Astrocyte of the spinal cord (primary cell): ENCODE results near the gene OR8A1.

Experiments used
- DNase-seq: peaks from one replicate; pipeline ENCODE4 v3.0.0; 2011; ENCODE audit warnings: low read depth, low spot score
- H3K4me3 ChIP-seq: 2 replicates; pipeline ENCODE4 v1.5.1; 2011; ENCODE audit warnings: low read depth, mild to moderate bottlenecking, low read length, moderate library complexity
- in situ Hi-C: cut with HindIII; loops from 2 replicates; pipeline ENCODE4 v1.10.0; 2017; ENCODE audit warnings: low sequenced_read_pairs
- TF ChIP-seq, protein P1 (sequence below): IDR thresholded peaks from 2 replicates; pipeline ENCODE4 v1.5.1; 2012; ENCODE audit warnings: low read depth, mild to moderate bottlenecking, low read length, inconsistent platforms

Gene OR8A1

DNA sequence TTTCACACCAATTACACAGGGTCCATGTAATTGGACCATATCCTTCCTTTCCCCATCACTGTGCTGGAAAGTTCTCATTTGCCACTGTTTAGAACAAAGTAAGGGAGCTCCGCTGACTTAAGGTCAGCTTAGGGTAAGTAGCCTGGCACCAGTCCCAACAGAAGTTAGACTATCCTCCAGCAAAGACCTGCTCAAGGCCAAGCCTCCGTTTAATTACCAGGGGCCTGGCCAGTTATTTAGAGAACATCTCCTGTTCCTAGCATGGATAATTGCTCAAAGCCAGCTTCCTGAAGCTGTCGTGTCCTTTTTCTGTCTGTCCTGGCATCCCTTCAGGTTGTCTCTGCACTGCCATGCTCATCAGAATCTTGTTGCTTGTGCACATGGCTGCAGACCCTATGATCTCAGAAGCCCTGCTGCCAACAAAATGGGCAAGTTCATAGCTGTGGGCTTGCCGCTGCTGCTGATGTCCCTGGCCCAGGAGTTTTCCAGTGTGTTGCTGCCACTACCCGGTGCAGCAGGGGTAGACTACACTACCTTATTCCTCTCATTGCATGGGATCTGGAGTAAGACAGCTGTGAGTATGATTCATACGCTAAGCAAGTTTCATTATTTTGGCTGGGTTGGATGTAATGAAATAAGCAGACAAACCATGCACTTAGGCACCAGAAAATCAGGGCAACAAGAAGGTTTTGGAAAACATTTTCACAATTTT lies 8.1 kb downstream of the OR8A1 start:
- no peak for DNase-seq
- in situ Hi-C loops: no loop called here
- TF ChIP-seq, protein P1, sequence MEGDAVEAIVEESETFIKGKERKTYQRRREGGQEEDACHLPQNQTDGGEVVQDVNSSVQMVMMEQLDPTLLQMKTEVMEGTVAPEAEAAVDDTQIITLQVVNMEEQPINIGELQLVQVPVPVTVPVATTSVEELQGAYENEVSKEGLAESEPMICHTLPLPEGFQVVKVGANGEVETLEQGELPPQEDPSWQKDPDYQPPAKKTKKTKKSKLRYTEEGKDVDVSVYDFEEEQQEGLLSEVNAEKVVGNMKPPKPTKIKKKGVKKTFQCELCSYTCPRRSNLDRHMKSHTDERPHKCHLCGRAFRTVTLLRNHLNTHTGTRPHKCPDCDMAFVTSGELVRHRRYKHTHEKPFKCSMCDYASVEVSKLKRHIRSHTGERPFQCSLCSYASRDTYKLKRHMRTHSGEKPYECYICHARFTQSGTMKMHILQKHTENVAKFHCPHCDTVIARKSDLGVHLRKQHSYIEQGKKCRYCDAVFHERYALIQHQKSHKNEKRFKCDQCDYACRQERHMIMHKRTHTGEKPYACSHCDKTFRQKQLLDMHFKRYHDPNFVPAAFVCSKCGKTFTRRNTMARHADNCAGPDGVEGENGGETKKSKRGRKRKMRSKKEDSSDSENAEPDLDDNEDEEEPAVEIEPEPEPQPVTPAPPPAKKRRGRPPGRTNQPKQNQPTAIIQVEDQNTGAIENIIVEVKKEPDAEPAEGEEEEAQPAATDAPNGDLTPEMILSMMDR: no peak
- no peak overlapping the region for H3K4me3 ChIP-seq

DNA sequence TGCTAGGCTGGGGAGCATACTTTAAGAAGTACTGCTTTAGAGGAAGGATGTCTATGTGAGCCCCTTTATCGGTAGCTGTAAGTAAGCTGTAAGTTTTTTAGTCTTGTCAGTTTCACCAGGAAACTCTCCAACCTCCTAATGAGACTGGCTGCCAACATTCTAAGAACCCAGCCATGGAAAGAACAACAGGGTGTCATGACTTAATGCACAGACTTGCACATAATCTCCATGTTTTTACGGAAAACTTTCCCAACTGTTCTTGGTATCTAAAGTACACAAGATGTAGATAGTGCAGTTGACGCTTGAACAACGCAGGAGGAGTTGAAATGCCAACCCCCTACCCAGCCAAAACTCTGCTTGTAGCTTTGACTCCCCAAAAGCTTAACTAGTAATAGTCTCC lies 9.0 kb downstream of the OR8A1 start:
- TF ChIP-seq, protein P1: no peak
- H3K4me3 ChIP-seq: no peak overlapping the region
- in situ Hi-C loops: no loop called here

DNA sequence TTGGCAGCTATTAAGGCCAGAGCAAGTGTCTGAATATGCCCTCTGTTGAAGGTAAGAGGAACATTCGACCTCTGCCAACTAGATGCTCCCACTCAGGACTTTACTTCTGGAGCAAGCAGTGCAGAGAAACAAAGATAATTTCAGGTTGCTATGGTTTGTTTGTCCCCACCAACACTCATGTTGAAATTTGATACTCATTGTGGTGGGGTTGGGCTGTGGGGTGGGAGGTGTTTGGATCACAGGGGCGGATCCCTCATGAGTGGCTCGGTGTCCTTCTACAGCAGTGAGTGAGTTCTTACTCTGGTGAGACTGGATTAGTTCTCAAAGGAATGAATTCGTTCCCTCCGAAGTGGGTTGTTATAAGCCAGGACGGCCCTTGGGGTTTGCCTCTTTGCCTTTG lies 12.0 kb downstream of the OR8A1 start:
- H3K4me3 ChIP-seq: no peak overlapping the region
- in situ Hi-C loops: no loop called here
- DNase-seq: no peak
- TF ChIP-seq, protein P1: no peak

More for the DNA sequence above, 9.0 kb downstream of the OR8A1 start:
- DNase-seq: no peak

DNA sequence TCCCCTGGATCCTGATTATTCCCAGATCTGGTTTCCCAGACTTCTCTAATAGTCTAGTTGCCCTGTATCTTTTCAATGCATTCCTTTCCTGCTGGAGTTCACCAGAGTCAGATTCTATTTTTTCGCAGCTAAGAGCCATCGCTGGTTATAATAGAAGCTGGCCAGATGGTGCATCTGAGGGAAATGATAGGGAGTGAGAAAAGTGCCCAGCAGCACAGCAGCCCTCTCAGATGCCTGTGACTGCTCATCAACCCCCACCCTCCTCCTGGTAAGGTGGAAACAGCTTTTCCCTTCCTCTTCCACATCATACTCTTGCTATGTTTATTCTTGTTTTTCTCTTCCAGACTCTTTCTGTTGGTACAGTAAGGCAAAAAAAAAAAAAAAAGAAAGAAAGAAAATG lies 12.8 kb downstream of the OR8A1 start:
- in situ Hi-C loops: no loop called here
- no peak for DNase-seq
- TF ChIP-seq, protein P1: no peak
- no peak overlapping the region for H3K4me3 ChIP-seq

DNA sequence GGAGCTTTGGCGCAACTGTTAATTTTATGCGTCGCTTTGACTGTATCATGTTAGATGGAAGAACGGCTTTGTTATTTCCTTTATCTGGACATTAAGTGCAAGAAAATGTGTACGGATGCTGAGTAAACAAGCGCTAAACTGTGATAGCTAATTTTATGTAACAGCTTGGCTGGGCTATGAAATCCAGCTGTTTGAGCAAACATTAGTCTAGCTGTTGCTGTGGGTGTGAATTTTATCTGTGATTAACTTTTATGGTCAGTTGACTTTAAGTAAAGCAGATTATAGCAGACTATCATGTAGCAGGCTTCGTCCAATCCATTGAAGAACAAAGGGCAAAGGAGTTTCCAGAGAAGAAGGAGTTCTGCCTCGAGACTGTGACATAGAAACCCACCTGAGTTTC lies 14.0 kb downstream of the OR8A1 start:
- TF ChIP-seq, protein P1: no peak
- in situ Hi-C loops: no loop called here
- H3K4me3 ChIP-seq: no peak overlapping the region
- no peak for DNase-seq

DNA sequence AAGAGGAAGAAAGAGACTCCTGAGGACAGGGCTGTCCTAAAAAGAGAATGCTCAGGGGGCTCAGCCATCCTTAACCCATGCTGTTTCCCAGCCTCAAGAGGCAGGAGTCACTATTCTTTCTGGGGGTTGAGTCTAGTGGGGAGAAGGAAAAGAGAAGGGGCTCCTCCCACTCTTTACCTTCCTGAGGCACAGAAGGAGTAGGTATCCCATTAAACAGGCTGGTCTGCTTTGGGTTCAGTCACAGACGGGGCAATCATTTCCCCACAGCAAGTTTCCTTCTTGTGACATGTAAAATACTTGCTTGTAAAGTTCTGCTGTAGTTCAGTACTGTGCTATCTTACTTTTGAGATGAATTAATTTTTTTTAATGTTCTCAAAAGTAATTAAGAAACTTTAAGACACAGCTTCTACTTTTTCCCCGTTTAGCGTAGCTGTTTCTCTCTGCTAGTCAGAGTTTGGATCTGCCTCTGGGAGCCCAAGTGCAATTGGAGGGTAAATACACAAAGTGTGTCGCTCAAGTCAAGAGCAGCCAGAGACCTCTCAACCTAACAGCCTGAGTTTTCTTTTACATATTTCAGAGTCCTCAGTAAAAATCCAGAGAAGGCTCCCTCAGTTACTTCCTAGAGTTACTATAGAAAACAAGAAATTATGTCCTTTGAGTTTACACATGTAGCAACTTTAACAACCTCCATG lies 15.0 kb downstream of the OR8A1 start:
- DNase-seq: no peak
- no peak overlapping the region for H3K4me3 ChIP-seq
- TF ChIP-seq, protein P1: no peak
- in situ Hi-C loops: no loop called here
